ENCODE measurements around the gene RNU6-9.

The RNU6-9 gene

GRCh38 chr19:926589-927350 is 33.5 kb downstream of the RNU6-9 start:
- TF ChIP-seq CTCF (IDR thresholded peaks at IDR 0.05), result no peak

GRCh38 chr19:927351-927779 is 34.1 kb downstream of the RNU6-9 start:
- TF ChIP-seq CTCF (IDR thresholded peaks at IDR 0.05), result no peak

GRCh38 chr19:927780-928401 is 34.6 kb downstream of the RNU6-9 start:
- no peak for TF ChIP-seq CTCF (IDR thresholded peaks at IDR 0.05)

- TF ChIP-seq CTCF (IDR thresholded peaks at IDR 0.05), result no peak
Measured at GRCh38 chr19:928471-929202, 35.4 kb downstream of the RNU6-9 start.

- TF ChIP-seq CTCF (IDR thresholded peaks at IDR 0.05), result no peak
Measured at GRCh38 chr19:929203-929890, 36.1 kb downstream of the RNU6-9 start.

- no peak for TF ChIP-seq CTCF (IDR thresholded peaks at IDR 0.05)
Measured at GRCh38 chr19:929891-930258, 36.6 kb downstream of the RNU6-9 start.

- TF ChIP-seq CTCF (IDR thresholded peaks at IDR 0.05), result no peak
Measured at GRCh38 chr19:931860-932647, 38.8 kb downstream of the RNU6-9 start.

Measured in LNCAP (cell line).